Large intestine (tissue), 3 donors: ENCODE measurements around the gene ZNF532. TPM values are rescaled to one million over a fixed set of nuclear protein-coding genes. Genes with fewer than 3 reads are reported as not detected.

Experiments
- DNase-seq, 2 donors: peaks; one replicate each; pipeline versions ENCODE4 v3.0.0 to v3.0.0-alpha.2; 2013
- H3K27ac ChIP-seq: one replicate; pipeline ENCODE4 v1.5.1; 2013; ENCODE audit warnings: low read length
- H3K27me3 ChIP-seq: 2 replicates; pipeline ENCODE4 v1.6.1; 2013; ENCODE audit warnings: low read length; ENCODE audit not compliant: control insufficient read depth, insufficient read depth
- H3K36me3 ChIP-seq: 2 replicates; pipeline ENCODE4 v1.6.1; 2013; ENCODE audit warnings: low read length; ENCODE audit not compliant: control insufficient read depth, insufficient read depth
- H3K4me1 ChIP-seq: one replicate; pipeline ENCODE4 v1.6.1; 2013; ENCODE audit warnings: low read length; ENCODE audit not compliant: control insufficient read depth, insufficient read depth
- H3K4me3 ChIP-seq: one replicate; pipeline ENCODE4 v1.5.1; 2013; ENCODE audit warnings: low read length
- H3K9me3 ChIP-seq: one replicate; pipeline ENCODE4 v1.6.1; 2013; ENCODE audit warnings: mild to moderate bottlenecking, low read depth, low read length, moderate library complexity; ENCODE audit not compliant: control insufficient read depth
- WGBS: methylation state at CpG from one replicate; pipeline ENCODE4 v1.1.5; 2013; ENCODE audit warnings: low lambda C conversion rate; ENCODE audit not compliant: insufficient coverage; 5-methylcytosine and 5-hydroxymethylcytosine counted together
- polyA plus RNA-seq: library from polyadenylated mRNA; unstranded; fragments of 120-200 nt; gene quantifications from one replicate; pipeline ENCODE4 v1.2.1, GENCODE V29; 2013

ZNF532 gene
- polyA plus RNA-seq, 1 donor: 36.6 TPM

DNA sequence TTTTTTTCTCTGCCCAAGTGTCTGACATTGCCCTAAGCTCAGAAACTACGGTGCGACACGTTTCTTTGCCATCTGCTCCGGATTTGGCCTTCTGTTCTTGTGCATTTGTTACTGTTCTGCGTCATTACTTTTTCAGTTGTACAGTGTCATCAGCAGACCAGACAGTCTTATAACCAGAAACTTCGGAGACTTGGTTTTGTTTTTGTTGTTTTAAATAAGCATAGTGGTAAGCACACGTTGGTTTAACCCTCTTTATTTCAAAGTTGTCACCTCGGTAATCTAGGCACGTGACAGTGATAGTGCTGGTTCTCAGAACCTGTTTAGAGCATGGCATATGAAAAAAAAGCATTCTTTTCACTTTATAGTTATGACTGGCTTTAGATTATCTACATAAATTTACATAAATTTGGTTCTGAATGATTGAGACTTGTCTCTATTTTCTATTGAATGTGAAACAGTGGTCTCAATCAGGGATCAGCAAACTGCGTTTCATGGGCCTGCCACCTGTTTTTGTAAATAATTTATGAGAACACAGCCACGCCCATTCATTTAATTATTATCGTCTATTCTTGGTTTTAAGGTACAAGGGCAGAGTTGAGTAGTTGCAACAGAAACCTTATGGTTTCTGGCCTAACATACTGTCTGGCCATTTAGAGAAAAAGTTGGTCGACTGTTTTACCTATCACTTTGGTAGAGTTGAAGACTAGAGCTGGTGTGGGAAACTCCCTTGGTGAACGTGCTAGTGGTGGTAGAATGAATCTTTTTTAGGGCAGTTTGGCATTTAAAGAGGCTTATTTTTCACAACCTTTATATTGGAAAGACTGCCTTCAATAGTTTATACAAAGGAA is 106.5 kb downstream of the ZNF532 start:
- 97% methylated on average over 5 of the region's 14 CpGs for WGBS
- H3K27ac ChIP-seq: no peak overlapping the region
- no peak overlapping the region for H3K4me3 ChIP-seq
- H3K9me3 ChIP-seq: no peaks in the 10 kb centered on the region
- no peak for DNase-seq
- H3K27me3 ChIP-seq: no peaks in the 10 kb centered on the region
- H3K36me3 ChIP-seq: peaks cover 20% of the 10 kb centered on the region
- no peaks in the 10 kb centered on the region for H3K4me1 ChIP-seq

DNA sequence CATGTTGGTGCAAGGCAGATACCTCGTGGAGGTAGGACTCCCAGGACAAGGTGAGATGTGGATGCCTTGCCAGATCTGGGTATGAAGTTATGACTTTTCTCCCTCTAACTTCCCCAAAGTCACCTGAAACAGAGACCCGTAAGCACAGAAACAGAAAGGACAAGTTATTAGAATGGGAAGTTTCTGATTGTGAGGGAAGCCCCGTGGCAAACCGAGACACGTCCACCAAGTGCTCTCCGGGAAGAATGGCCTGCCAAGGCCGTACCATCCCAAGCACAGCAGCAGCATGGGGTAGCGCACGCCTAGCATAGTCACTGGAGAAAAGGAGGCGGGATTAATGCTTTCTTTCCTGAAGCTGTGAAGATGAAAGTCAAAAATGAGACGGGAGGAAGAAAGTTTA is 110.6 kb downstream of the ZNF532 start:
- Histone ChIP-seq H3K27me3 (no peaks in the 10 kb centered on the region), H3K4me3 (no peak overlapping the region), H3K27ac (no peak overlapping the region), H3K4me1 (no peaks in the 10 kb centered on the region), H3K9me3 (no peaks in the 10 kb centered on the region), H3K36me3 (peaks cover 19% of the 10 kb centered on the region)
- WGBS: 74% methylated on average over 3 of the region's 11 CpGs
- no peak for DNase-seq

DNA sequence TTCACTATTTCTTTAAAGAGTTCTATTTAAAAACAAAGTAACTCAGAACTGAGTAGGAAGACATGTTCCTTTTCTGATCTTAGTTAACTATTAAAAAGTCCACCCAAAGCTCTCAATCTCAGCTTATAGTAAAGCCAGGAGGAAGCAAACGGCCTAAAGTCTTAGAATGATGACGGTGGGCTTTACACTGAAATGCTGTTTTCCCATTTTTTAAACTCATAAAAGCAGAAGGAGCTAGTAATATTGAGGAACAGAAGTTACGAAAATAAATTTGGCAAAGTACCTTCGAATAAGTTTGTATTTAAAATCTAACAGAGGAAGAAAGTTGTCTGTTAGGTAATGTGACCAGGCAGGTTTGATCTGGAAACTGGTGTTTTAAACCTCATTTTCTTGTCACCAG is 111.1 kb downstream of the ZNF532 start:
- Histone ChIP-seq H3K27ac (no peak overlapping the region), H3K36me3 (peaks cover 22% of the 10 kb centered on the region), H3K9me3 (no peaks in the 10 kb centered on the region), H3K27me3 (no peaks in the 10 kb centered on the region), H3K4me3 (no peak overlapping the region), H3K4me1 (no peaks in the 10 kb centered on the region)
- no peak for DNase-seq
- 88% methylated on average over 3 of the region's 4 CpGs for WGBS

DNA sequence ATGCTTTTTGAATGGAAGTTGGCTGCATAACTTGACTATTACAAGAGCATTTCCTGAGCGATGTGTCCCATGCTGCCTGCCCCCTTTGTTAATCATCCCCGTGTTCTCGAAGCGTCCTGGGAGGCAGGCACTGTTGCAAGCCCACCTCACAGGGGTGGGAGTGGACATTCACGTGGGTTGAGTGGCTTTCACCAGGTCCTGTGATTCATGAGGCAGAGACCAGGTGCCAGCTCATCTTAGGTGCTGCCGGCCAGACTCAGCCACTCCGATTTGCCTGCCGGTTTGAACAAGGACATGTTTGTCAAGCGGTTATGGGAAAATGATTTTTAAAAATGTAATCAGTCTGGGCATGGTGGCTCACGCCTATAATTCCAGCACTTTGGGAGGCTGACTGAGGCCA is 112.5 kb downstream of the ZNF532 start:
- Histone ChIP-seq H3K4me1 (no peaks in the 10 kb centered on the region), H3K4me3 (no peak overlapping the region), H3K27ac (no peak overlapping the region), H3K9me3 (no peaks in the 10 kb centered on the region), H3K27me3 (no peaks in the 10 kb centered on the region), H3K36me3 (peaks cover 31% of the 10 kb centered on the region)
- no peak for DNase-seq
- WGBS: 100% methylated on average over 1 of the region's 10 CpGs

DNA sequence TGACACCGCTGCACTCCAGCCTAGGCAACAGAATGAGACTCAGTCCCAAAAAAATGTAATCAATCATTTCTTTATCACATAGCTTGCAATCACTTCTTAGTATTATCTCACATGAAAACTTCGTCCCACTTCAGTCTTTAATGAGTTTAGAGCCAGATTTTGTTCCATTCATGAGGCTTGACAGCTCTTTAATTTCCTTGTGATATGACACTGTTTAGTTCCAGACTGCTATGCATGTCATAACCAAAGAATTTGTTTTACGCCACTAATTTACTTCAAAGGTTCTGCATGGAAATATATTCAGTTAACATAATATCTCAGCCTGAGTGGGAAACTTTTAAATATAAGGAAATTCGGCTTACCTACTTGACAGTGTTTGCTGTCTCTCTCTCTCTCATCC is 113.1 kb downstream of the ZNF532 start:
- no peak overlapping the region for H3K4me3 ChIP-seq
- H3K36me3 ChIP-seq: peaks cover 35% of the 10 kb centered on the region
- no peak for DNase-seq
- no peak overlapping the region for H3K27ac ChIP-seq
- H3K27me3 ChIP-seq: no peaks in the 10 kb centered on the region
- H3K4me1 ChIP-seq: no peaks in the 10 kb centered on the region
- no CpG with 5 or more reads among the region's 4 CpGs for WGBS
- H3K9me3 ChIP-seq: no peaks in the 10 kb centered on the region

DNA sequence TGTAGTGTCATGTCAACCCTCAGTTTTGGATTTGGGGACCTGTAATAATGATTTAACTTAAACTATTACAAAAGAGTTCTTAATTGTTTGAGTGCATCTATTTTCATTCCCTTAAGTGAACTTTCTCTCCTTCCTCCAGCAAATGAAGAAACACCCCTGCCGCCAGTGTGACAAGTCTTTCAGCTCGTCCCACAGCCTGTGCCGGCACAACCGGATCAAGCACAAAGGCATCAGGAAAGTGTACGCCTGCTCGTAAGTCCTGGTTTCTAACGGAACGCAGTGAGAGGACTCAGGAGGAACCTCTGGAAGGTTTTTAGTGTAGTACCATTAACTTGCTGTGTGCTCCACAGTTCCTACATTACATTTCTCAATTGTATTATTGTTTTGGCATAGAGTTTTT is 114.2 kb downstream of the ZNF532 start:
- no peak for DNase-seq
- no peaks in the 10 kb centered on the region for H3K4me1 ChIP-seq
- peaks cover 44% of the 10 kb centered on the region for H3K36me3 ChIP-seq
- H3K27me3 ChIP-seq: no peaks in the 10 kb centered on the region
- no CpG with 5 or more reads among the region's 8 CpGs for WGBS
- H3K9me3 ChIP-seq: no peaks in the 10 kb centered on the region
- H3K27ac ChIP-seq: no peak overlapping the region
- no peak overlapping the region for H3K4me3 ChIP-seq

DNA sequence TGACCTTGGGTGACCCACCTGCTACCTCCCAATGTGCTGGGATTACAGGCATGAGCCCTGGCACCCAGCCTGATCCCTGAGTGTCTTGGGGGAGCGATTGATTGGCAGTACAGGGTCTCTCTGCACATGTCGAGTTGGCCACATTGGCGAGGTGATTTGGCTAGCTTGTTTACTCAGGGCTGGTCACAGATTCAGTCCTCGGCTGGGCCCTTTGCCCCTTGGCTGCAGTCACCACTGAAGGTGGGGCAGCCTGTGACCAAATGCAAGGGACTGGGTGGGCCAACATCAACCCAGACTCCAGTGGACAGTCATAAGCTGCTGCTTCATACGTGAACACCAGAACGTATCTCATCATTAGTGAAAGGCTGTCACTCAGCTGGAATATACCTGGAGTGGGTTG is 114.9 kb downstream of the ZNF532 start:
- Histone ChIP-seq H3K36me3 (peaks cover 41% of the 10 kb centered on the region), H3K27ac (no peak overlapping the region), H3K4me3 (no peak overlapping the region), H3K9me3 (no peaks in the 10 kb centered on the region), H3K27me3 (no peaks in the 10 kb centered on the region), H3K4me1 (no peaks in the 10 kb centered on the region)
- no peak for DNase-seq
- no CpG with 5 or more reads among the region's 6 CpGs for WGBS

DNA sequence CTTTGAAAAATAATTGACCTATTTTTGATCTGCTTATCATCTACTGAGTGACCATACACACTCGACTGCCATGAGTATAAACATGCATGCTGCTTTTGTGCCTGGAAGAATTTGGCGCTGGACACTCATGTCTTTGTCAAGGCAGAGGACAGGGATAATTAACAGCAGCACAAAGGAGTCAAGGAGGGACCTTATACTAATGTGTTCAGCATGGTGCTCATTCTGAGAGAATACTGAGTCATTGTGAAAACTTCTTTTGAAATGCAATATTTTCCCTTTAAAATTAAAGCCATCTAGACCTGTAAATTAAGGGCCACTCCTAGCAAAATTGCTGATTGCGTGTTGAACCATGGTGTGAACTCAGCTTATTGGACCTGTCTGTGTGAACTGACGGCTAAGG is 116.3 kb downstream of the ZNF532 start:
- Histone ChIP-seq H3K27ac (no peak overlapping the region), H3K36me3 (peaks cover 40% of the 10 kb centered on the region), H3K4me1 (no peaks in the 10 kb centered on the region), H3K4me3 (no peak overlapping the region), H3K9me3 (no peaks in the 10 kb centered on the region), H3K27me3 (no peaks in the 10 kb centered on the region)
- WGBS: no CpG with 5 or more reads among the region's 4 CpGs
- no peak for DNase-seq

DNA sequence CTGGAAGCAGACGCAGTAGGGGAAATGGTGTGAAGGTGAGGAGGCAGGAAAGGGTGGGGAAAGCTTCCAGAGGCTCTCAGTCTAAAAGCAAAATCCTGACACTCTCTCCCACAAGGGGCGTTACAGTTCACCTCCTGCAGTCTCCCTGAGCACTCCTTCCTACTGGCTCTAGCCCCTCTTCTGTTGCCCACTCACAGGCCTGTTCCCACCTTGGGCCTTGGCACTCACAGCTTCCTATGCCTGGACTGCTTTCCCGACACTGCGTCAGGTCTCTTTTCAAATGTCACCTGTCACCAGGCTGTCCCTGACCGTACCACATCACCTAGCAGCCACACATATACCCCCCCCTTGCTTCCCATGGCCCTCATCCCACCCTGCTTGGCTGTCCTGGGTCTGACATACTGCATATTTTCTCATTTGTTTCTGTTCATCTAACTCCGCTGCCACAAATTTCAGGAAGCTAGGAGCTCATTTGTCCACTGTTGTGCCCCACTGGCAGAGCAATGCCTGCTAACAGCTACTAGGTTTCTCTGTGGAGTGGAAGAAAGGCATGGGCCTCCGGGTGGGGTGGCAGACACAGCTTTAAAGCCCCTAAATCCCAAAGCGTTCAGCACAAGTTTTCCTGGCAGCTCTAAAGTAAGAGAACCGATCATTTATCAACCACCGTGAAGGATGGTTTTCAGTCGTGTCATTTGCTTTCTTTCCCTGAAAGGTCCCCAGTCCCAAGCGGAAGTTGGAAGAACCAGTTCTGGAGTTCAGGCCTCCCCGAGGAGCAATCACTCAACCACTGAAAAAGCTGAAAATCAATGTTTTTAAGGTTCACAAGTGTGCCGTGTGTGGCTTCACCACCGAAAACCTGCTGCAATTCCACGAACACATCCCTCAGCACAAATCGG is 118.8 kb downstream of the ZNF532 start:
- no peaks in the 10 kb centered on the region for H3K9me3 ChIP-seq
- H3K27ac ChIP-seq: no peak overlapping the region
- no peaks in the 10 kb centered on the region for H3K4me1 ChIP-seq
- no peak for DNase-seq
- 90% methylated on average over 2 of the region's 17 CpGs for WGBS
- H3K4me3 ChIP-seq: no peak overlapping the region
- no peaks in the 10 kb centered on the region for H3K27me3 ChIP-seq
- peaks cover 40% of the 10 kb centered on the region for H3K36me3 ChIP-seq

DNA sequence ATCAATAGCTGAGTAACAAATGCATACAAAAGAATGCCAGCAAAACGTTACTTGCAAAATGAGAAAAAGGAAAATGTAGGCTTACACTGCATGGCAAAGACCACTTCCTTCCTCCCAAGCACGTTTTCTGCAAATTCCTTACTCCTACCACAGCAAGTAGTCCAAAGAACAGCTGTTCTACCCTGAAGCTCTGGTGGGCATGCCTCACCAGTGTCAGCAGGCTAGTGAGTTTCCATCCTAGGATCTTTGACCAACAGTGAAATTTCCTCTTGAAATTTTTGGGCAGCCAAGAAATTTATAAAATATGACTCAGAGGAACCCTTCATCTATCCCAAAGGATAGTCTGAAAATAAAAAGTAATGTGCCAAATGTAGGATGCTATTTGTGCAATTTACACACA is 123.9 kb downstream of the ZNF532 start:
- H3K4me1 ChIP-seq: no peaks in the 10 kb centered on the region
- H3K9me3 ChIP-seq: no peaks in the 10 kb centered on the region
- no peaks in the 10 kb centered on the region for H3K27me3 ChIP-seq
- no peak for DNase-seq
- no peak overlapping the region for H3K4me3 ChIP-seq
- WGBS: no CpG with 5 or more reads among the region's 2 CpGs
- H3K36me3 ChIP-seq: peaks cover 4% of the 10 kb centered on the region
- H3K27ac ChIP-seq: no peak overlapping the region
